Cardiac muscle cell (in vitro differentiated cells and primary cell): ENCODE measurements around the gene UCN3. TPM values are rescaled to one million over a fixed set of nuclear protein-coding genes. Genes with fewer than 3 reads are reported as not detected.

Source experiments
- DNase-seq, 2 donors: peaks; one replicate each; pipeline versions ENCODE4 v3.0.0 to v3.0.0-alpha.2; 2010 to 2017; ENCODE audit warnings: low read depth in 1 of 2, low spot score in 1 of 2
- H3K27ac ChIP-seq: fragments of 200-600 bp; sonication (generic); 2 replicates; pipeline ENCODE4 v1.5.1; 2016
- H3K27me3 ChIP-seq: fragments of 200-600 bp; sonication (generic); 2 replicates; pipeline ENCODE4 v1.6.0; 2016; ENCODE audit warnings: control low read depth
- H3K36me3 ChIP-seq: fragments of 200-600 bp; sonication (generic); 2 replicates; pipeline ENCODE4 v1.5.1; 2016; ENCODE audit warnings: control low read depth
- H3K4me1 ChIP-seq: fragments of 200-600 bp; sonication (generic); 2 replicates; pipeline ENCODE4 v1.8.1; 2017; ENCODE audit warnings: low read depth, mild to moderate bottlenecking, mixed run types
- H3K4me3 ChIP-seq: fragments of 200-600 bp; sonication (generic); 2 replicates; pipeline ENCODE4 v1.5.1; 2016; ENCODE audit warnings: mild to moderate bottlenecking
- H3K9me3 ChIP-seq: fragments of 200-600 bp; sonication (generic); 2 replicates; pipeline ENCODE4 v1.5.1; 2017; ENCODE audit warnings: low read depth, mild to moderate bottlenecking, control low read depth
- polyA plus RNA-seq: library from polyadenylated mRNA; unstranded; fragments of >200 nt; fragmentation: Nextera tagmentation; extraction: Ambion mirVana; gene quantifications from 2 replicates; pipeline ENCODE4 v1.2.1, GENCODE V29; 2016
- total RNA-seq: library from RNA; depleted of rRNA; stranded (reverse); fragments of >200 nt; gene quantifications from 2 replicates; pipeline ENCODE4 v1.2.3, GENCODE V29; 2016
- TF ChIP-seq, protein P1 (sequence below): IDR thresholded peaks from 2 replicates; pipeline ENCODE4 v1.5.1; 2012; ENCODE audit warnings: low read depth, mild to moderate bottlenecking, low read length

Gene UCN3
- total and polyA plus RNA-seq, 2 experiments from 2014 or later: not detected

DNA sequence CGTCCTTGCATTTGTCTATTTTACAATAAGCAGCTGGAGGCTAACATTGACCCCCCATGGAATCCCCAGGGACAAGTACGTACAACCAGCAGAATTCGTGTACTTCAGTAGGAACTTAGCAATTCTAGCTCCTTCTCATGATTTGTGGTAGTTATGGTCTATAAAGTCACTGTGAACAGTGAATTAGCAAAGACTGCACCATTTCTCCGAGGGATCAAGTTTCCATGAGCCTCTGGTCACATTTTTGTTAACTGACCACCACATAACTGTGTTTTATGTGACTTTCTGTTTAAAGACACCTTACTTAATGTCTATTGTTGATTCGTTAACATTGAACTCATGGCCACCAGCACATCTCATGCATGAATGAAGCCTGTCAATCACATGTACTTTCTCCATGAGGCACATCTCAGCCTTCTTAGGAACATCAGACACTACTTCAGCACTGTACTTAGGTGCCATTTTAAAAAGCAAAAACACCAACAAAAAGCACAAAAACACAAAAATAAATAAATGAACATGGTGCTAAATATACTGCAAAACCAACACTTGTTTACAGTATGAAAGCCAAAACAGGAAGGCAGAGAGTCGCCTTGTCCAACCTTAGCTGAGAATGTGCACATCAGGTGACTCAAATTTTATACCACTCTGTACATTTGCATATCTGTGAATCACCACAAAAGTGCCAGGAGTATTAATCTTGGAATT, 9.0 kb upstream of the UCN3 start:
- TF ChIP-seq, protein P1, sequence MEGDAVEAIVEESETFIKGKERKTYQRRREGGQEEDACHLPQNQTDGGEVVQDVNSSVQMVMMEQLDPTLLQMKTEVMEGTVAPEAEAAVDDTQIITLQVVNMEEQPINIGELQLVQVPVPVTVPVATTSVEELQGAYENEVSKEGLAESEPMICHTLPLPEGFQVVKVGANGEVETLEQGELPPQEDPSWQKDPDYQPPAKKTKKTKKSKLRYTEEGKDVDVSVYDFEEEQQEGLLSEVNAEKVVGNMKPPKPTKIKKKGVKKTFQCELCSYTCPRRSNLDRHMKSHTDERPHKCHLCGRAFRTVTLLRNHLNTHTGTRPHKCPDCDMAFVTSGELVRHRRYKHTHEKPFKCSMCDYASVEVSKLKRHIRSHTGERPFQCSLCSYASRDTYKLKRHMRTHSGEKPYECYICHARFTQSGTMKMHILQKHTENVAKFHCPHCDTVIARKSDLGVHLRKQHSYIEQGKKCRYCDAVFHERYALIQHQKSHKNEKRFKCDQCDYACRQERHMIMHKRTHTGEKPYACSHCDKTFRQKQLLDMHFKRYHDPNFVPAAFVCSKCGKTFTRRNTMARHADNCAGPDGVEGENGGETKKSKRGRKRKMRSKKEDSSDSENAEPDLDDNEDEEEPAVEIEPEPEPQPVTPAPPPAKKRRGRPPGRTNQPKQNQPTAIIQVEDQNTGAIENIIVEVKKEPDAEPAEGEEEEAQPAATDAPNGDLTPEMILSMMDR: no peak
- Histone ChIP-seq H3K27me3 (no peaks in the 10 kb centered on the region), H3K36me3 (no peaks in the 10 kb centered on the region), H3K4me1 (no peaks in the 10 kb centered on the region), H3K4me3 (no peak overlapping the region), H3K27ac (no peak overlapping the region), H3K9me3 (no peaks in the 10 kb centered on the region)
- no peak for DNase-seq

DNA sequence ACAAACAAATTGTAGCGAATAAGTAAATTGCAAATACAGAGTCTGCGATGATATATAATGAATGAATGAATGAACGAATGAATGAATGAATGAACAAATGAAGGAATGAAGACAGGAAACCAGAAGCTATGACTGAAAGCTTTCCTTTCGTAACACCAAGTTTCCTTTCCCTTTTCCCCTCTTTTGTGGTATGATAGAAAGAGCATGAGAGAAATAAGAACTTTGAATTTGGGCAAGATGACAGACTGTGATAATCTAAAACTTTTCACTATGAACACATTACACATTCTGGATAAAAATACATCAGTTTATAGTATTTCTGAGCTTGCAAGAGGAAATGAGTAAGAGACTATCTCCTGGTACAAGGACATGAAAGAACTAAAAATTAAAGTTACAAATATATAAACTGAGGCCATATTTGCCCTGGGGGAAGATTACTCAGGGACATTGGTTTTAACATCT, 8.4 kb upstream of the UCN3 start:
- Histone ChIP-seq H3K27ac (no peak overlapping the region), H3K36me3 (no peaks in the 10 kb centered on the region), H3K9me3 (no peaks in the 10 kb centered on the region), H3K27me3 (no peaks in the 10 kb centered on the region), H3K4me3 (no peak overlapping the region), H3K4me1 (no peaks in the 10 kb centered on the region)
- TF ChIP-seq, protein P1: no peak
- no peak for DNase-seq

DNA sequence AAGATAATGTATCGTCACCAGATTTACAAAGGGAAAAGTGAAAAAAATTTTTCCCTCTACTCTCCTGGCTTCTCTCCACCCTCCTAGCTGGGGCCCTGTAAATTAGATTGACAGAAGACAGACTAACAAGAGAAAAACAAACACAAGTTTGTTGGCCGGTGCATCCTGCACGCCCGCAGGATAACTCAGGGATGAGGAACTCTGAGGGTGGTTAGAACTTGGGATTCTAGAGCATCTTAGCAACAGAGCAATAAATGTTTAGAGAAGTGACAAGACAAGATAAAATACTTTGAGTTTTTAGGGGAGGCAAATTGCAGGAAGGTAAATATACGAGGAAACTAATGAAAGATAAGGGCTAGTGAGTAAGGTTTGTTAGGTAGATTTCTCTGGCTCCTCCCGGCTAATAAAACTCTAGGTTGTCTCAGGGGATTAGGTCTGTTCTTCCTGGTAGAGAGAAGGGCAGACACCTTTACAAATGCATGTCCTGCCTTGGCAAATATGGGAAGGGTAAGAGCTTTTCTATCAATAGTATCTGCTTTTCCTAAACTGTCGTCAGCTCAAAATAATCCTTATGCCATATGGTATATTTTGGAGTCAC, 4.3 kb upstream of the UCN3 start:
- no peak for DNase-seq
- H3K4me1 ChIP-seq: no peaks in the 10 kb centered on the region
- H3K9me3 ChIP-seq: no peaks in the 10 kb centered on the region
- no peaks in the 10 kb centered on the region for H3K36me3 ChIP-seq
- no peaks in the 10 kb centered on the region for H3K27me3 ChIP-seq
- H3K4me3 ChIP-seq: no peak overlapping the region
- TF ChIP-seq, protein P1: no peak
- no peak overlapping the region for H3K27ac ChIP-seq

DNA sequence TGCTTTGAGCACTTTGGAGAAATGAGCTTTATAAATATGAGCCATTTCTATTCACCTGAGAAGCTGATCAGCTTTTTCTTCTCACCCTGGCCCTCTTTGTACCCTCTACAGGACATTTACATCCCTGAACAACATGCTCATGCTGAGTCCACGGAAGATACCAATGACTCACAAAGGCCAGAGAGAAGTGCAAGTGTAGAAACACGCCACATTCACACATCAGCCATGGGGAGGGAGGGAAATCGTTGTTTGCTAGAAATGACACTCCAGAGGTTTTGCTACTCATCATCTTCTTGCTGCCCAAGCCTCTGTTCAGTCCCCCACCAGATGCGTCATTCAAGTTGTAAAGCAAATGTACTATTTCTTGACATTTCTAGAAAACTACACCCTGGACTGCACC, 2.8 kb upstream of the UCN3 start:
- Histone ChIP-seq H3K27me3 (no peaks in the 10 kb centered on the region), H3K4me1 (peaks cover 7% of the 10 kb centered on the region), H3K4me3 (no peak overlapping the region), H3K36me3 (no peaks in the 10 kb centered on the region), H3K9me3 (no peaks in the 10 kb centered on the region), H3K27ac (no peak overlapping the region)
- TF ChIP-seq, protein P1: no peak
- DNase-seq: no peak

DNA sequence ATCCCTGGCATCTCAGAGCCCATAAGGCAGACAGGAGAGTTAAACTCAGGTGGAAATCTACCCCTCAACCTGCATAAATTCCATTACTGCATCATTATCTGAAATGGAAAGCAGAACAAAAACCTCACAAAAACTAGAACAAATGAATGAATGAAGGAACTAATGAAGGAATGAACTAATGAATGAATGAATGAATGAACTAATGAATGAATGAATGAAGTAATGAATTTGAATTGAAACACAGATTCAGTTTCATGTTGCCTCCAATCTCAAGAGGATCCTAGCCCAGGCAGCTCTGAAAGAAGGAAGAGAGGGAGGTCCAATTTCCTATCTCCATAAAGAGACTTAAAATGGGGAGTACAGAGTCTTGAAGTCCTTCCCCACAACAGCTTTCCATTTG, 1.9 kb upstream of the UCN3 start:
- DNase-seq: no peak
- H3K9me3 ChIP-seq: no peaks in the 10 kb centered on the region
- no peaks in the 10 kb centered on the region for H3K27me3 ChIP-seq
- no peak overlapping the region for H3K4me3 ChIP-seq
- TF ChIP-seq, protein P1: no peak
- H3K36me3 ChIP-seq: no peaks in the 10 kb centered on the region
- peaks cover 7% of the 10 kb centered on the region for H3K4me1 ChIP-seq
- H3K27ac ChIP-seq: no peak overlapping the region
